ENCODE measurements around the gene IFNL3.

IFNL3 gene

GRCh38 chr19:39205449-39205764 lies 39.4 kb downstream of the IFNL3 start:
- TF ChIP-seq, protein P1, sequence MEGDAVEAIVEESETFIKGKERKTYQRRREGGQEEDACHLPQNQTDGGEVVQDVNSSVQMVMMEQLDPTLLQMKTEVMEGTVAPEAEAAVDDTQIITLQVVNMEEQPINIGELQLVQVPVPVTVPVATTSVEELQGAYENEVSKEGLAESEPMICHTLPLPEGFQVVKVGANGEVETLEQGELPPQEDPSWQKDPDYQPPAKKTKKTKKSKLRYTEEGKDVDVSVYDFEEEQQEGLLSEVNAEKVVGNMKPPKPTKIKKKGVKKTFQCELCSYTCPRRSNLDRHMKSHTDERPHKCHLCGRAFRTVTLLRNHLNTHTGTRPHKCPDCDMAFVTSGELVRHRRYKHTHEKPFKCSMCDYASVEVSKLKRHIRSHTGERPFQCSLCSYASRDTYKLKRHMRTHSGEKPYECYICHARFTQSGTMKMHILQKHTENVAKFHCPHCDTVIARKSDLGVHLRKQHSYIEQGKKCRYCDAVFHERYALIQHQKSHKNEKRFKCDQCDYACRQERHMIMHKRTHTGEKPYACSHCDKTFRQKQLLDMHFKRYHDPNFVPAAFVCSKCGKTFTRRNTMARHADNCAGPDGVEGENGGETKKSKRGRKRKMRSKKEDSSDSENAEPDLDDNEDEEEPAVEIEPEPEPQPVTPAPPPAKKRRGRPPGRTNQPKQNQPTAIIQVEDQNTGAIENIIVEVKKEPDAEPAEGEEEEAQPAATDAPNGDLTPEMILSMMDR (IDR thresholded peaks at IDR 0.05; ENCODE audit: low read depth, low read length, missing control alignments), result no peak
- no peak overlapping the region for H3K4me3 ChIP-seq (replicated peaks; ENCODE audit: low read depth, low read length)
- DNase-seq (ENCODE audit: extremely low read depth, low read depth), result no peak

DNA sequence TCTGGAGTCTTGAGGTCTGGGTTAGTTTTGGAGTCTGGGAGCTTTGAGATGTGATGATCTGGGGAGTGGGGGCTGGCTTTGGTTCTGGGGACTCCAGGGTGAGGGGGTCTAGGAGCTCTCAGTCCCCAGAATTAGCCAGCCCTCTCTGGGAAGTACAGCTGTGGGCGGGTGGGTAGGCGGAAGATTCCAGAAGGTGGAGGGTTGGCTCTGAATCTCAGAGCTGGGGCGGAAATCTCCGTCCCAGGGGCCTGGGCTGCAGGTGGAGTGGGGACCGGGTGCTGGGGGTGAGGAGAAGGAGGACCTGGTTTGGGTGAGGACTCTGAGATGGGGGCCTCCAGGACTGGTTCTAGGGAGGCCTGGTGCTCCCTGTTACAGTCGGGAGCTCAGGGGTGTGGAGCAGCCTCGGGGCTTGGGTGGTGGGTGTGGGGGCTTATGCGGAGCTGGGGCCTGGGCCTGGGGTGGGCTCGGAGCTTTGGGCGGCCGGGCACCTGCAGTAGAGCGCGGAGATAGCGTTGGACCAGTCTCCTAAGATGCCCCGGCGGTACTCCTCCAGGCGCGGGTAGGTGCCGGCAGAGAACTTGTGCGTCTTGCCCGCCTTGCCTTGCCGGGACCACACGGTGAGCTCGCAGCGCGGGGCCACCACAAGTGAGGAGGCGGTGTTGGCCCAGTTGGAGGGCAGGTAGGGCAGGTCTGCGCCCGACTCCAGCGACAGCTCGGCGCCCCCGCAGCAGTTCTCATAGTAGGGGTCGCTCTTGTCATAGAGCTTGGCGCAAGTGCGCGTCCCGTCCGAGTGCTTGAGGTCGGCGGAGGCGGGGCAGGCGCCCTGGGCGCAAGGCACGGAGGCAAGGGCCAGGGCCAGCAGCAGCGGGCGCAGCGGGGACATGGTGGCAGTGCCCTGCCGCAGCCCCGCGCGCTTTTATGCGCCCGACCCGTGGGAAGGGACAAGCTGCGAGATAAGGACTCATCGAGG lies 41.1 kb downstream of the IFNL3 start, which contains the start of gene SYCN:
Gene SYCN, minus strand, starts transcription at position 892 of the 970 bp plus-strand sequence. Its CDS starts 9 bp downstream, at position 883.
- TF ChIP-seq, protein P1 (IDR thresholded peaks at IDR 0.05; ENCODE audit: low read depth, low read length, missing control alignments), result no peak
- no peak within 1 kb of the TSS for H3K4me3 ChIP-seq (replicated peaks; ENCODE audit: low read depth, low read length)
- no peak for DNase-seq (ENCODE audit: extremely low read depth, low read depth)

- H3K4me3 ChIP-seq (replicated peaks; ENCODE audit: low read depth, low read length), result no peak overlapping the region
- TF ChIP-seq, protein P1 (IDR thresholded peaks at IDR 0.05; ENCODE audit: low read depth, low read length, missing control alignments), result no peak
- no peak for DNase-seq (ENCODE audit: extremely low read depth, low read depth)
These were observed 41.8 kb downstream of the IFNL3 start for GRCh38 chr19:39202998-39203355.

GRCh38 chr19:39200803-39201115 lies 44.0 kb downstream of the IFNL3 start:
- no peak for DNase-seq (ENCODE audit: extremely low read depth, low read depth)
- TF ChIP-seq, protein P1 (IDR thresholded peaks at IDR 0.05; ENCODE audit: low read depth, low read length, missing control alignments), result no peak
- no peak overlapping the region for H3K4me3 ChIP-seq (replicated peaks; ENCODE audit: low read depth, low read length)

DNA sequence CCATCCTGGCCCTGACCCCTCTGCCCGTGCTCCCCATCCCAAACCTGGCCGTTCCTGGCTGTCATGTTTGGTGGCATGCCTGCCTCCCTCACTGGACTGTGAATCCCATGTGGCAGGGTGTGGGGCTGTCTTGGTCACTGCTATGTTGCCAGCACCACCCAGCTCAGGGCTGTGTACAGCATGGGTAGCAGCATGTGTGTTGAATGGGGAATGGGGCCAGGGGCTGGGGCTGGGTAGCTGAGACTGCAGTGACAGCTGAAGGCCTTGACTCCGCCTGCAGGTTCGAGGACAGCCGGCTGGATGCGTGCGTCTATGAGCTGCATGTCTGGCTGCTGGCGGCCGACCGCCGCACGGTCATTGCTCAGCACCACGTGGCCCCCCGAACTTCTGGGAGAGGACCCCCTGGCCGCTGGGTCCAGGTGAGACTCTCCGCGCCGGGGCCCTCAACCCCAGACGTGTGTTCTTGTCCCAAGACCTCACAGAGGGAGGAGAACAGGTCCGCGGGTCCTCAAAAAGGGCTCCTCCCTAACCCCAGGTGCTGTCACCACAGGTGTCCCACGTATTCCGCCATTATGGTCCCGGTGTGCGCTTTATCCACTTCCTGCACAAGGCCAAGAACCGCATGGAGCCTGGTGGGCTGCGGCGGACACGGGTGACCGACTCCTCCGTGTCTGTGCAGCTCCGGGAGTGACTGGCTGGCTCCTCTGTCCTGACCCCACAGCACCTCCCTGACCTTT lies 44.6 kb downstream of the IFNL3 start:
- TF ChIP-seq, protein P1 (IDR thresholded peaks at IDR 0.05; ENCODE audit: low read depth, low read length, missing control alignments), result no peak
- no peak for DNase-seq (ENCODE audit: extremely low read depth, low read depth)
- H3K4me3 ChIP-seq (replicated peaks; ENCODE audit: low read depth, low read length), result no peak overlapping the region

GRCh38 chr19:39199025-39199424 lies 45.8 kb downstream of the IFNL3 start:
- H3K4me3 ChIP-seq (replicated peaks; ENCODE audit: low read depth, low read length), result no peak overlapping the region
- TF ChIP-seq, protein P1 (IDR thresholded peaks at IDR 0.05; ENCODE audit: low read depth, low read length, missing control alignments), result no peak
- DNase-seq (ENCODE audit: extremely low read depth, low read depth), result no peak
